H9 (cell line): ENCODE results near the gene ZMIZ1. TPM values are rescaled to one million over a fixed set of nuclear protein-coding genes. Genes with fewer than 3 reads are reported as not detected.

Experiments used
- DNase-seq: peaks from one replicate; pipeline ENCODE4 v3.0.0-alpha.2; 2017
- H2AFZ ChIP-seq: one replicate; pipeline ENCODE4 v1.6.1; 2013; ENCODE audit warnings: mild to moderate bottlenecking, low read length, control low read depth, moderate library complexity
- H2AK5ac ChIP-seq: 2 replicates; pipeline ENCODE4 v1.6.1; 2013; ENCODE audit warnings: low read length, control low read depth, mixed read lengths; ENCODE audit not compliant: insufficient read length
- H2BK120ac ChIP-seq: one replicate; pipeline ENCODE4 v1.6.1; 2013; ENCODE audit warnings: low read depth, mild to moderate bottlenecking, low read length, control low read depth, inconsistent platforms; ENCODE audit not compliant: poor library complexity, severe bottlenecking
- H2BK12ac ChIP-seq: 2 replicates; pipeline ENCODE4 v1.6.1; 2013; ENCODE audit warnings: low read length, control low read depth, mixed read lengths, low read depth; ENCODE audit not compliant: insufficient read length
- H2BK15ac ChIP-seq: 2 replicates; pipeline ENCODE4 v1.6.1; 2013; ENCODE audit warnings: low read depth, low read length, control low read depth
- H2BK20ac ChIP-seq: one replicate; pipeline ENCODE4 v1.6.1; 2013; ENCODE audit warnings: low read depth, mild to moderate bottlenecking, low read length, control low read depth, inconsistent platforms; ENCODE audit not compliant: poor library complexity, severe bottlenecking
- H2BK5ac ChIP-seq: 2 replicates; pipeline ENCODE4 v1.6.1; 2013; ENCODE audit warnings: low read length, control low read depth, mixed read lengths; ENCODE audit not compliant: insufficient read length
- H3K14ac ChIP-seq: 2 replicates; pipeline ENCODE4 v1.6.1; 2013; ENCODE audit warnings: low read length, control low read depth; ENCODE audit not compliant: insufficient read depth
- H3K18ac ChIP-seq: 2 replicates; pipeline ENCODE4 v1.6.1; 2013; ENCODE audit warnings: low read depth, mild to moderate bottlenecking, mixed read lengths, low read length, control low read depth; ENCODE audit not compliant: insufficient read length
- H3K23ac ChIP-seq: 2 replicates; pipeline ENCODE4 v1.6.1; 2013; ENCODE audit warnings: low read length, control low read depth, mixed read lengths, low read depth; ENCODE audit not compliant: insufficient read length
- H3K23me2 ChIP-seq: 2 replicates; pipeline ENCODE4 v1.6.1; 2013; ENCODE audit warnings: low read depth, mild to moderate bottlenecking, mixed read lengths, low read length, control low read depth; ENCODE audit not compliant: insufficient read length, poor library complexity, severe bottlenecking
- H3K27ac ChIP-seq: 2 replicates; pipeline ENCODE4 v1.5.1; 2013; ENCODE audit warnings: low read length, control low read depth, mixed read lengths, low read depth; ENCODE audit not compliant: insufficient read length
- H3K27me3 ChIP-seq: 2 replicates; pipeline ENCODE4 v1.6.1; 2013; ENCODE audit warnings: low read length, control low read depth, inconsistent platforms; ENCODE audit not compliant: insufficient read depth
- H3K4ac ChIP-seq: 2 replicates; pipeline ENCODE4 v1.6.1; 2013; ENCODE audit warnings: low read depth, mild to moderate bottlenecking, control low read depth, inconsistent platforms, low read length, moderate library complexity
- H3K4me1 ChIP-seq: 2 replicates; pipeline ENCODE4 v1.6.1; 2013; ENCODE audit warnings: low read length, control low read depth, inconsistent platforms; ENCODE audit not compliant: insufficient read depth
- H3K4me2 ChIP-seq: 2 replicates; pipeline ENCODE4 v1.6.1; 2013; ENCODE audit warnings: low read length, control low read depth, mixed read lengths; ENCODE audit not compliant: insufficient read length, insufficient read depth
- H3K56ac ChIP-seq: 2 replicates; pipeline ENCODE4 v1.6.1; 2013; ENCODE audit warnings: low read depth, mild to moderate bottlenecking, mixed read lengths, low read length, control low read depth; ENCODE audit not compliant: insufficient read length
- H3K79me1 ChIP-seq: 2 replicates; pipeline ENCODE4 v1.6.1; 2013; ENCODE audit warnings: low read depth, mild to moderate bottlenecking, moderate library complexity, low read length, control low read depth, inconsistent platforms; ENCODE audit not compliant: insufficient read depth, poor library complexity, severe bottlenecking
- H3K79me2 ChIP-seq: 2 replicates; pipeline ENCODE4 v1.6.1; 2013; ENCODE audit warnings: low read length, control low read depth, inconsistent platforms; ENCODE audit not compliant: insufficient read depth
- H3K9ac ChIP-seq: 2 replicates; pipeline ENCODE4 v1.6.1; 2013; ENCODE audit warnings: low read length, control low read depth, mixed read lengths; ENCODE audit not compliant: insufficient read length; ENCODE audit errors: extremely low read depth
- H3K9me3 ChIP-seq: one replicate; pipeline ENCODE4 v1.6.1; 2013; ENCODE audit warnings: low read depth, low read length, inconsistent platforms; ENCODE audit not compliant: control insufficient read depth
- H3T11ph ChIP-seq: one replicate; pipeline ENCODE4 v1.6.1; 2013; ENCODE audit warnings: mild to moderate bottlenecking, low read length, control low read depth, inconsistent platforms
- H4K20me1 ChIP-seq: one replicate; pipeline ENCODE4 v1.6.1; 2013; ENCODE audit not compliant: control insufficient read depth, insufficient read length, insufficient read depth
- H4K5ac ChIP-seq: 2 replicates; pipeline ENCODE4 v1.6.1; 2013; ENCODE audit warnings: low read depth, mild to moderate bottlenecking, mixed read lengths, low read length, control low read depth; ENCODE audit not compliant: insufficient read length
- H4K8ac ChIP-seq: replicated peaks from 2 replicates; pipeline ENCODE4 v1.6.1; 2013; ENCODE audit warnings: low read length, control low read depth, mixed read lengths, low read depth; ENCODE audit not compliant: insufficient read length
- H4K91ac ChIP-seq: 2 replicates; pipeline ENCODE4 v1.6.1; 2013; ENCODE audit warnings: low read depth, mild to moderate bottlenecking, moderate library complexity, mixed read lengths, low read length, control low read depth; ENCODE audit not compliant: insufficient read length
- H3K27ac Mint-ChIP-seq, 3 experiments: 2 replicates in 2 of 3; 3 replicates in 1 of 3; pipeline ENCODE4 v1.8.0; 2020 to 2021; ENCODE audit warnings: mixed read lengths in 3 of 3, mild to moderate bottlenecking in 1 of 3, moderate library complexity in 1 of 3
- H3K27me3 Mint-ChIP-seq: 2 replicates; pipeline ENCODE4 v1.8.0; 2021; ENCODE audit warnings: low read depth, mild to moderate bottlenecking, moderate library complexity, mixed read lengths
- H3K36me3 Mint-ChIP-seq, 3 experiments: 2 replicates in 2 of 3; 3 replicates in 1 of 3; pipeline ENCODE4 v1.8.0; 2020 to 2021; ENCODE audit warnings: low read depth in 3 of 3, mixed read lengths in 3 of 3; ENCODE audit not compliant: insufficient read depth in 1 of 3
- H3K4me1 Mint-ChIP-seq, 2 experiments: 2 replicates each; pipeline ENCODE4 v1.8.0; 2020; ENCODE audit warnings: mixed read lengths in 2 of 2
- H3K4me3 Mint-ChIP-seq, 2 experiments: 2 replicates in 1 of 2; 3 replicates in 1 of 2; pipeline ENCODE4 v1.8.0; 2020 to 2021; ENCODE audit warnings: mild to moderate bottlenecking in 2 of 2, mixed read lengths in 2 of 2, moderate library complexity in 1 of 2
- H3K9me3 Mint-ChIP-seq, 2 experiments: 2 replicates in 1 of 2; 3 replicates in 1 of 2; pipeline ENCODE4 v1.8.0; 2020; ENCODE audit warnings: mild to moderate bottlenecking in 2 of 2, mixed read lengths in 2 of 2, moderate library complexity in 1 of 2
- CTCF ChIP-seq: fragments of 200-600 bp; sonication (generic); conservative IDR thresholded peaks from 3 replicates; pipeline ENCODE4 v1.8.0; 2021; ENCODE audit warnings: antibody characterized with exemption, mild to moderate bottlenecking
- WGBS: extraction: QIAGEN DNeasy Blood & Tissue Kit; methylation state at CpG from one replicate; pipeline ENCODE4 v1.1.7; 2013; ENCODE audit warnings: missing lambda C conversion rate, low lambda C conversion rate, mixed read lengths; ENCODE audit not compliant: insufficient read length; ENCODE audit errors: extremely low coverage; 5-methylcytosine and 5-hydroxymethylcytosine counted together
- total RNA-seq: library from RNA; stranded (reverse); gene quantifications from 2 replicates; pipeline ENCODE4 v1.2.1, GENCODE V29; 2021

ZMIZ1 gene
- total RNA-seq, 1 experiment from 2014 or later = 36.9 TPM

- no peaks in the 10 kb centered on the region for H3K27me3 Mint-ChIP-seq
- H3K27ac ChIP-seq = no peak overlapping the region
- no peak overlapping the region for H4K8ac ChIP-seq
- no peak overlapping the region for H3K4me2 ChIP-seq
- no peak overlapping the region for H4K5ac ChIP-seq
- H2AFZ ChIP-seq = no peak overlapping the region
- H3K4ac ChIP-seq = no peak overlapping the region
- H4K91ac ChIP-seq = no peak overlapping the region
- H3K9me3 ChIP-seq = no peaks in the 10 kb centered on the region
- no peak overlapping the region for H3K18ac ChIP-seq
- no CpG with 5 or more reads among the region's 10 CpGs for WGBS
- no peaks in the 10 kb centered on the region for H3K27me3 ChIP-seq
- H3K4me1 Mint-ChIP-seq = peaks cover 25 to 49% of the 10 kb centered on the region in 2 experiments
- H2BK5ac ChIP-seq = no peak overlapping the region
- no peak overlapping the region for H3T11ph ChIP-seq
- H2BK120ac ChIP-seq = no peak overlapping the region
- H3K27ac Mint-ChIP-seq = peak overlapping the region in 1 of 3 experiments; percentile 53; a peak in 1 of 7 replicates
- H3K9ac ChIP-seq = no peak overlapping the region
- no peaks in the 10 kb centered on the region for H3K9me3 Mint-ChIP-seq
- H3K23ac ChIP-seq = no peak overlapping the region
- no peak overlapping the region for H2BK20ac ChIP-seq
- no peaks in the 10 kb centered on the region for H3K23me2 ChIP-seq
- H3K56ac ChIP-seq = no peak overlapping the region
- no peaks in the 10 kb centered on the region for H3K79me2 ChIP-seq
- TF ChIP-seq CTCF = no peak
- no peaks in the 10 kb centered on the region for H4K20me1 ChIP-seq
- no peak overlapping the region for H2BK12ac ChIP-seq
- no peak overlapping the region for H2AK5ac ChIP-seq
- H3K14ac ChIP-seq = no peak overlapping the region; the same call in 1 of the 2 replicates
- H2BK15ac ChIP-seq = no peak overlapping the region
- H3K4me3 Mint-ChIP-seq = no peak overlapping the region
- peaks cover 0 to 12% (median 8%) of the 10 kb centered on the region in 3 experiments; a peak in 5 of 7 replicates for H3K36me3 Mint-ChIP-seq
- no peak for DNase-seq
- H3K4me1 ChIP-seq = no peaks in the 10 kb centered on the region
- no peaks in the 10 kb centered on the region for H3K79me1 ChIP-seq
Measured at GRCh38 chr10:79264942-79265341, 196.2 kb downstream of the ZMIZ1 start.
